HG02973 (cell line): ENCODE measurements around the gene SLFN11.
"Not testable (repeated sequence)": the region's sequence is repeated elsewhere in the genome, so short reads cannot be mapped to it uniquely, and the experiment has no call there.

ENCODE experiments used
- ATAC-seq: cut with Tn5 transposase; IDR thresholded peaks from one replicate; pipeline ENCODE4 v1.9.1; 2021; ENCODE audit warnings: moderate library complexity; ENCODE audit not compliant: unreplicated experiment

The SLFN11 gene

GRCh38 chr17:35359398-35359797 lies 14.0 kb downstream of the SLFN11 start:
- ATAC-seq: no peak

- ATAC-seq: no peak
Measured at GRCh38 chr17:35352284-35352683, 21.1 kb downstream of the SLFN11 start.

GRCh38 chr17:35350493-35350892 lies 22.9 kb downstream of the SLFN11 start:
- ATAC-seq: no peak

- ATAC-seq: no peak
Measured at GRCh38 chr17:35345926-35346771, 27.3 kb downstream of the SLFN11 start.

- ATAC-seq: no peak
Measured at GRCh38 chr17:35345445-35345925, 27.9 kb downstream of the SLFN11 start.

GRCh38 chr17:35344262-35344661 lies 29.2 kb downstream of the SLFN11 start:
- no peak for ATAC-seq

- ATAC-seq: no peak
Measured at GRCh38 chr17:35342276-35342675, 31.1 kb downstream of the SLFN11 start.

- ATAC-seq: no peak
Measured at GRCh38 chr17:35341411-35341992, 31.9 kb downstream of the SLFN11 start.

- no peak for ATAC-seq
Measured at GRCh38 chr17:35338230-35338629, 35.2 kb downstream of the SLFN11 start.

- ATAC-seq: no peak
Measured at GRCh38 chr17:35337364-35337763, 36.1 kb downstream of the SLFN11 start.

- not testable (repeated sequence) for ATAC-seq
Measured at GRCh38 chr17:35333578-35333977, 39.8 kb downstream of the SLFN11 start.

- no peak for ATAC-seq
Measured at GRCh38 chr17:35322749-35323148, 50.7 kb downstream of the SLFN11 start.

GRCh38 chr17:35315971-35316370 lies 57.5 kb downstream of the SLFN11 start:
- no peak for ATAC-seq

GRCh38 chr17:35315283-35315682 lies 58.1 kb downstream of the SLFN11 start:
- ATAC-seq: no peak

- no peak for ATAC-seq
Measured at GRCh38 chr17:35314415-35315216, 58.8 kb downstream of the SLFN11 start.

GRCh38 chr17:35313875-35314409 lies 59.5 kb downstream of the SLFN11 start:
- no peak for ATAC-seq

GRCh38 chr17:35312790-35313711 lies 60.4 kb downstream of the SLFN11 start:
- ATAC-seq: no peak

- no peak for ATAC-seq
Measured at GRCh38 chr17:35312346-35312745, 61.1 kb downstream of the SLFN11 start.

GRCh38 chr17:35309345-35309744 lies 64.1 kb downstream of the SLFN11 start:
- not testable (repeated sequence) for ATAC-seq
